LNCaP clone FGC (cell line): Measurements from ENCODE around the gene AGO1.

Source experiments
- DNase-seq: peaks from one replicate; pipeline ENCODE4 v3.0.0-alpha.2; 2011; ENCODE audit warnings: low read depth
- H3K4me3 ChIP-seq: 2 replicates; pipeline ENCODE4 v1.5.1; 2011; ENCODE audit warnings: mild to moderate bottlenecking, low read depth, low read length, control low read depth
- TF ChIP-seq, protein P1 (sequence below): IDR thresholded peaks from 2 replicates; pipeline ENCODE4 v1.5.1; 2012; ENCODE audit warnings: mild to moderate bottlenecking; ENCODE audit not compliant: control insufficient read depth, insufficient read depth; ENCODE audit errors: extremely low read depth

The AGO1 gene

DNA sequence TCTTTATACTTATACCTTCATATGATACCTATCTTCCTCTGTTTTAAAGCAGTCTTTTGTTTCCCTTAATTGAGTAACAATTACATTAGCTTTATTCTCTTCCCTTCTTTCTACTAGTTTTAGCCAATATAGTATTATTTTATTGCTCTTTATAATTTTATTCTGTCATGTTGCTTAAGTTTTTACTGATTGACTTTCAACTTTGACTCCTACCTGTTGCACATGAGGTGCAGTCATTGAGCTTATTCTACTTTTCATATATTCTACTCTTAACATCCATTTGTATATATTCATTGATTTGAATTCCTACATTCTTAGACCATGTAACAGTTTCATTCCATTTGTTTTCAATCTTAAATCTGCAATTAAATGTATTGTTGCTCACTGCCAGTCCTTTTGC lies 97.1 kb downstream of the AGO1 start:
- DNase-seq, result no peak
- TF ChIP-seq, protein P1, sequence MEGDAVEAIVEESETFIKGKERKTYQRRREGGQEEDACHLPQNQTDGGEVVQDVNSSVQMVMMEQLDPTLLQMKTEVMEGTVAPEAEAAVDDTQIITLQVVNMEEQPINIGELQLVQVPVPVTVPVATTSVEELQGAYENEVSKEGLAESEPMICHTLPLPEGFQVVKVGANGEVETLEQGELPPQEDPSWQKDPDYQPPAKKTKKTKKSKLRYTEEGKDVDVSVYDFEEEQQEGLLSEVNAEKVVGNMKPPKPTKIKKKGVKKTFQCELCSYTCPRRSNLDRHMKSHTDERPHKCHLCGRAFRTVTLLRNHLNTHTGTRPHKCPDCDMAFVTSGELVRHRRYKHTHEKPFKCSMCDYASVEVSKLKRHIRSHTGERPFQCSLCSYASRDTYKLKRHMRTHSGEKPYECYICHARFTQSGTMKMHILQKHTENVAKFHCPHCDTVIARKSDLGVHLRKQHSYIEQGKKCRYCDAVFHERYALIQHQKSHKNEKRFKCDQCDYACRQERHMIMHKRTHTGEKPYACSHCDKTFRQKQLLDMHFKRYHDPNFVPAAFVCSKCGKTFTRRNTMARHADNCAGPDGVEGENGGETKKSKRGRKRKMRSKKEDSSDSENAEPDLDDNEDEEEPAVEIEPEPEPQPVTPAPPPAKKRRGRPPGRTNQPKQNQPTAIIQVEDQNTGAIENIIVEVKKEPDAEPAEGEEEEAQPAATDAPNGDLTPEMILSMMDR, result no peak
- no peak overlapping the region for H3K4me3 ChIP-seq
